HepG2 (cell line): ENCODE measurements around the gene PBX1. TPM values are rescaled to one million over a fixed set of nuclear protein-coding genes. Genes with fewer than 3 reads are reported as not detected.

Experiments used
- ATAC-seq: fragments of 200-7000 bp; cut with Tn5 transposase; 3 replicates; pipeline ENCODE4 v1.9.1; 2020; ENCODE audit warnings: mild to moderate bottlenecking, moderate library complexity
- BruUV-seq: library from RNA; stranded (reverse); fragments of 400-500 nt; replicated peaks from 2 replicates; lab custom pipeline; 2021; lab: Mats Ljungman, UMichigan
- CTCF ChIA-PET: fragments of 300-600 bp; formaldehyde crosslinking; extraction: SDS; loops from one replicate; lab custom pipeline; 2021; ENCODE audit warnings: low total read pairs, inconsistent platforms, low intra/inter-chr PET ratio; lab: Yijun Ruan, JAX
- POLR2A ChIA-PET: fragments of 350-600 bp; sonication (Branson Sonifier 250); formaldehyde crosslinking; loops from one replicate; lab custom pipeline; 2020; ENCODE audit warnings: antibody characterized with exemption, inconsistent platforms; lab: Yijun Ruan, JAX
- DNase-seq: peaks from one replicate; pipeline ENCODE4 v3.0.0-alpha.2; 2015; ENCODE audit warnings: low spot score
- FAIRE-seq: peaks from 3 replicates; lab custom pipeline; 2011; peaks lifted over from hg19 to GRCh38; lab: Jason Lieb, UNC
- H2AFZ ChIP-seq: one replicate; pipeline ENCODE4 v1.6.1; 2011; ENCODE audit warnings: low read length, inconsistent platforms
- H3K27ac ChIP-seq: fragments of 300-600 bp; 3 replicates; pipeline ENCODE4 v1.8.0; 2011; ENCODE audit warnings: mixed run types, mild to moderate bottlenecking, mixed read lengths, low read length, inconsistent platforms; ENCODE audit not compliant: insufficient read depth; ENCODE audit errors: extremely low read length
- H3K27me3 ChIP-seq, 2 experiments: fragments of 200-600 bp in 1 of 2; 2 replicates in 1 of 2; 3 replicates in 1 of 2; pipeline versions ENCODE4 v1.6.0 to v1.8.0; 2011; ENCODE audit warnings: low read length in 2 of 2, mild to moderate bottlenecking in 2 of 2, moderate library complexity in 2 of 2, inconsistent platforms in 1 of 2; ENCODE audit not compliant: insufficient read depth in 2 of 2, control insufficient read depth in 1 of 2
- H3K36me3 ChIP-seq, 2 experiments: fragments of 200-600 bp in 1 of 2; replicated peaks in 1 of 2; 2 replicates in 1 of 2; 3 replicates in 1 of 2; pipeline versions ENCODE4 v1.5.1 to v1.8.0; 2011; ENCODE audit warnings: low read length in 2 of 2, inconsistent platforms in 1 of 2; ENCODE audit not compliant: insufficient read depth in 2 of 2, control insufficient read depth in 1 of 2
- H3K4me1 ChIP-seq: 2 replicates; pipeline ENCODE4 v1.5.1; 2012; ENCODE audit warnings: low read length, inconsistent platforms; ENCODE audit not compliant: insufficient read depth
- H3K4me2 ChIP-seq: 2 replicates; pipeline ENCODE4 v1.6.0; 2011; ENCODE audit warnings: low read depth, low read length, inconsistent platforms
- H3K4me3 ChIP-seq, 3 experiments: fragments of 200-600 bp in 1 of 3; sonication (generic), shearing (Covaris generic) in 1 of 3; replicated peaks in 1 of 3; 2 replicates each; pipeline ENCODE4 v1.5.1; 2011 to 2016; ENCODE audit warnings: low read length in 3 of 3, inconsistent platforms in 2 of 3, low read depth in 2 of 3, mild to moderate bottlenecking in 2 of 3, control low read depth in 1 of 3, mixed read lengths in 1 of 3; ENCODE audit not compliant: insufficient read depth in 1 of 3
- H3K79me2 ChIP-seq: one replicate; pipeline ENCODE4 v1.6.1; 2011; ENCODE audit warnings: low read length, inconsistent platforms; ENCODE audit not compliant: insufficient read depth
- H3K9ac ChIP-seq: 2 replicates; pipeline ENCODE4 v1.6.0; 2011; ENCODE audit warnings: mild to moderate bottlenecking, low read depth, low read length, inconsistent platforms; ENCODE audit not compliant: insufficient read depth
- H3K9me3 ChIP-seq: 2 replicates; pipeline ENCODE4 v1.5.1; 2012; ENCODE audit warnings: mild to moderate bottlenecking, low read length
- H4K20me1 ChIP-seq: 2 replicates; pipeline ENCODE4 v1.6.0; 2011; ENCODE audit warnings: inconsistent platforms, mild to moderate bottlenecking, low read length, moderate library complexity; ENCODE audit not compliant: insufficient read depth
- KLF6 ChIP-seq: IDR thresholded peaks from 2 replicates; pipeline ENCODE4 v1.8.0; 2016; ENCODE audit warnings: missing biosample characterization, missing genetic modification reagents
- NFIB ChIP-seq: sonication (generic); formaldehyde crosslinking; IDR thresholded peaks from 2 replicates; pipeline ENCODE4 v1.9.0; 2021; ENCODE audit warnings: missing genetic modification reagents, mild to moderate bottlenecking, borderline replicate concordance
- ZNF713 ChIP-seq: sonication (generic); formaldehyde crosslinking; IDR thresholded peaks from 2 replicates; pipeline ENCODE4 v1.4.0; 2020; ENCODE audit warnings: mild to moderate bottlenecking, missing genetic modification reagents
- ZNF772 ChIP-seq: sonication (generic); formaldehyde crosslinking; IDR thresholded peaks from 2 replicates; pipeline ENCODE4 v1.5.0; 2020; ENCODE audit warnings: mild to moderate bottlenecking, missing genetic modification reagents
- ZNF850 ChIP-seq: sonication (generic); formaldehyde crosslinking; conservative IDR thresholded peaks from 2 replicates; pipeline ENCODE4 v1.9.0; 2021; ENCODE audit warnings: mild to moderate bottlenecking, missing genetic modification reagents
- WGBS: methylation state at CpG from one replicate; pipeline ENCODE4 v1.1.6; 2017; ENCODE audit warnings: low lambda C conversion rate; 5-methylcytosine and 5-hydroxymethylcytosine counted together
- in situ Hi-C: cut with HindIII; loops from 2 replicates; pipeline ENCODE4 v1.10.0; 2017; ENCODE audit warnings: low pct_unique_long_range_greater_than_20kb; ENCODE audit not compliant: extremely low pct_ligation_motif_present
- intact Hi-C: fragments of 100-400 bp; cut with micrococcal nuclease; formaldehyde crosslinking; loops from one replicate; pipeline ENCODE4 v1.10.0; 2022; ENCODE audit not compliant: unreplicated experiment
- polyA plus RNA-seq, 8 experiments: library from polyadenylated mRNA; depleted of rRNA in 3 of 8; stranded (reverse) in 7 of 8; unstranded in 1 of 8; fragments of >200 nt; fragmentation: Illumina TruSeq in 4 of 8; extraction: Trizol in 4 of 8; gene quantifications; 2 replicates each; pipeline versions ENCODE4 v1.2.1 to v1.2.3, GENCODE V29; 2011 to 2016; ENCODE audit warnings: low read depth in 4 of 8, missing spikeins in 1 of 8, mixed read lengths in 1 of 8; ENCODE audit not compliant: insufficient read depth in 1 of 8
- total RNA-seq, 5 experiments: library from RNA; depleted of rRNA; stranded (reverse); fragments of >200 nt; fragmentation: Illumina TruSeq; extraction: Trizol; gene quantifications; 2 replicates each; pipeline ENCODE4 v1.2.3, GENCODE V29; 2016; ENCODE audit warnings: low read depth in 1 of 5
- TF ChIP-seq, protein P1 (sequence below): sonication (generic); formaldehyde crosslinking; IDR thresholded peaks from 2 replicates; pipeline ENCODE4 v1.8.0; 2022; ENCODE audit warnings: mild to moderate bottlenecking, missing genetic modification reagents, moderate library complexity
- TF ChIP-seq, protein P2 (sequence below): sonication (generic); formaldehyde crosslinking; IDR thresholded peaks from 2 replicates; pipeline ENCODE4 v1.5.1; 2020; ENCODE audit warnings: mild to moderate bottlenecking, missing genetic modification reagents, moderate library complexity
- TF ChIP-seq, protein P3 (sequence below): sonication (generic); formaldehyde crosslinking; IDR thresholded peaks from 2 replicates; pipeline ENCODE4 v1.4.0; 2020; ENCODE audit warnings: mild to moderate bottlenecking, low read depth, missing genetic modification reagents
- TF ChIP-seq, protein P4 (sequence below): sonication (generic); formaldehyde crosslinking; IDR thresholded peaks from 2 replicates; pipeline ENCODE4 v1.8.0; 2023; ENCODE audit warnings: mild to moderate bottlenecking, missing genetic modification reagents
- TF ChIP-seq, protein P5 (sequence below): IDR thresholded peaks from 2 replicates; pipeline ENCODE4 v1.4.0; 2020; ENCODE audit warnings: mild to moderate bottlenecking, missing genetic modification reagents
- TF ChIP-seq, protein P6 (sequence below): sonication (generic); formaldehyde crosslinking; IDR thresholded peaks from 2 replicates; pipeline ENCODE4 v1.5.0; 2020; ENCODE audit warnings: mild to moderate bottlenecking, missing genetic modification reagents

PBX1 gene
- total and polyA plus RNA-seq, 2 of the 13 experiments (the other 11 are each of a cell fraction or from before 2014, with no cell fraction given) = 0.24 TPM; not detected in 1

DNA sequence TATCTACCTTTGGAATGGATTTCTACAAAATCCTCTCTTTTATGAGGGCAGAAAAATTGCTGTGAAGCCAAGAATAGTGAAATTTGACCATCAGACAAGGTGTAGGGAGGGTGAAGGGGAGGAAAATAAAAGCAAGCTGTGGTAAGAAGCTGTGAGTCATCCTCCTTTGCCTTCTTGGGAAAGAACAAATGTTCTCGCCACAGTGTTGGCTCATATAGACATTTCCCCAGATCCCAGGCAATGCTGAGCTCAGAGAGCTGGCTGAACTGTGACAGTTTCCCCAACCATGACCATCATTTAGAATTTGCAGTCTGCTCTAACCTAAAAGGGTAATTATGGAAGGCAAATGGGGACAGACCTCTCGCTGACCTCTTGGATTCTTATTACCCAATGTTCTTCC, 235.4 kb downstream of the PBX1 start (continued):
- no peak for TF ChIP-seq ZNF772
- TF ChIP-seq KLF6 (CRISPR knock-in tag) = no peak
- TF ChIP-seq, protein P1, sequence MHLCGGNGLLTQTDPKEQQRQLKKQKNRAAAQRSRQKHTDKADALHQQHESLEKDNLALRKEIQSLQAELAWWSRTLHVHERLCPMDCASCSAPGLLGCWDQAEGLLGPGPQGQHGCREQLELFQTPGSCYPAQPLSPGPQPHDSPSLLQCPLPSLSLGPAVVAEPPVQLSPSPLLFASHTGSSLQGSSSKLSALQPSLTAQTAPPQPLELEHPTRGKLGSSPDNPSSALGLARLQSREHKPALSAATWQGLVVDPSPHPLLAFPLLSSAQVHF (CRISPR knock-in tag) = no peak
- no peak for TF ChIP-seq ZNF850 (CRISPR knock-in tag)
- TF ChIP-seq, protein P2, sequence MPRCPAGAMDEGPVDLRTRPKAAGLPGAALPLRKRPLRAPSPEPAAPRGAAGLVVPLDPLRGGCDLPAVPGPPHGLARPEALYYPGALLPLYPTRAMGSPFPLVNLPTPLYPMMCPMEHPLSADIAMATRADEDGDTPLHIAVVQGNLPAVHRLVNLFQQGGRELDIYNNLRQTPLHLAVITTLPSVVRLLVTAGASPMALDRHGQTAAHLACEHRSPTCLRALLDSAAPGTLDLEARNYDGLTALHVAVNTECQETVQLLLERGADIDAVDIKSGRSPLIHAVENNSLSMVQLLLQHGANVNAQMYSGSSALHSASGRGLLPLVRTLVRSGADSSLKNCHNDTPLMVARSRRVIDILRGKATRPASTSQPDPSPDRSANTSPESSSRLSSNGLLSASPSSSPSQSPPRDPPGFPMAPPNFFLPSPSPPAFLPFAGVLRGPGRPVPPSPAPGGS = no peak
- TF ChIP-seq, protein P3, sequence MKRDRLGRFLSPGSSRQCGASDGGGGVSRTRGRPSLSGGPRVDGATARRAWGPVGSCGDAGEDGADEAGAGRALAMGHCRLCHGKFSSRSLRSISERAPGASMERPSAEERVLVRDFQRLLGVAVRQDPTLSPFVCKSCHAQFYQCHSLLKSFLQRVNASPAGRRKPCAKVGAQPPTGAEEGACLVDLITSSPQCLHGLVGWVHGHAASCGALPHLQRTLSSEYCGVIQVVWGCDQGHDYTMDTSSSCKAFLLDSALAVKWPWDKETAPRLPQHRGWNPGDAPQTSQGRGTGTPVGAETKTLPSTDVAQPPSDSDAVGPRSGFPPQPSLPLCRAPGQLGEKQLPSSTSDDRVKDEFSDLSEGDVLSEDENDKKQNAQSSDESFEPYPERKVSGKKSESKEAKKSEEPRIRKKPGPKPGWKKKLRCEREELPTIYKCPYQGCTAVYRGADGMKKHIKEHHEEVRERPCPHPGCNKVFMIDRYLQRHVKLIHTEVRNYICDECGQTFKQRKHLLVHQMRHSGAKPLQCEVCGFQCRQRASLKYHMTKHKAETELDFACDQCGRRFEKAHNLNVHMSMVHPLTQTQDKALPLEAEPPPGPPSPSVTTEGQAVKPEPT (CRISPR knock-in tag) = no peak
- TF ChIP-seq, protein P4, sequence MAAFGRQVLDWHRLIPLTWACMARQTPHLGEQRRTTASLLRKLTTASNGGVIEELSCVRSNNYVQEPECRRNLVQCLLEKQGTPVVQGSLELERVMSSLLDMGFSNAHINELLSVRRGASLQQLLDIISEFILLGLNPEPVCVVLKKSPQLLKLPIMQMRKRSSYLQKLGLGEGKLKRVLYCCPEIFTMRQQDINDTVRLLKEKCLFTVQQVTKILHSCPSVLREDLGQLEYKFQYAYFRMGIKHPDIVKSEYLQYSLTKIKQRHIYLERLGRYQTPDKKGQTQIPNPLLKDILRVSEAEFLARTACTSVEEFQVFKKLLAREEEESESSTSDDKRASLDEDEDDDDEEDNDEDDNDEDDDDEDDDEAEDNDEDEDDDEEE (CRISPR knock-in tag) = no peak

DNA sequence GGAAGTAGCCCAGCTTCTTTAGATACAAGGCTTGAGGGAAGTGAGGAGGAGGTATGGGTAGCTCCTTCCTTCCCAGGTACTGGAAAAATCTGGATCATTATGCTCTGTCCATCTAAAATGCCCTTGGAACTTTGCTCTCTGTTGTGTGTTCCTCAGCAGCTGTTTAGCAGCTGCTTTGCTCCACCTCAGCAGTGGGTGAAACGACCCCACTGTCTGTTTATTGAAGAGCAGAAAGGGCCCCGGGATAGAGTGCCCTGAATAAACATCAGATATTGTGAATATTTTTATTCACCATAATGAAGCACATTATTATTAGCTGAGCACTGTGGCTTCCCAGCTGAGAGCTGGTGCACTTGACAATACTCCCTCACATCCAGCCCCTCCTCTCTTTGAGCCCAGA, 237.9 kb downstream of the PBX1 start:
- in situ Hi-C loops = loop anchor here (10.0 kb wide), 1 partner anchor 1262 kb away; no protein-coding TSS in a partner anchor
- no peak for TF ChIP-seq NFIB (CRISPR knock-in tag)
- no peak for TF ChIP-seq ZNF713 (CRISPR knock-in tag)
- TF ChIP-seq, protein P5, sequence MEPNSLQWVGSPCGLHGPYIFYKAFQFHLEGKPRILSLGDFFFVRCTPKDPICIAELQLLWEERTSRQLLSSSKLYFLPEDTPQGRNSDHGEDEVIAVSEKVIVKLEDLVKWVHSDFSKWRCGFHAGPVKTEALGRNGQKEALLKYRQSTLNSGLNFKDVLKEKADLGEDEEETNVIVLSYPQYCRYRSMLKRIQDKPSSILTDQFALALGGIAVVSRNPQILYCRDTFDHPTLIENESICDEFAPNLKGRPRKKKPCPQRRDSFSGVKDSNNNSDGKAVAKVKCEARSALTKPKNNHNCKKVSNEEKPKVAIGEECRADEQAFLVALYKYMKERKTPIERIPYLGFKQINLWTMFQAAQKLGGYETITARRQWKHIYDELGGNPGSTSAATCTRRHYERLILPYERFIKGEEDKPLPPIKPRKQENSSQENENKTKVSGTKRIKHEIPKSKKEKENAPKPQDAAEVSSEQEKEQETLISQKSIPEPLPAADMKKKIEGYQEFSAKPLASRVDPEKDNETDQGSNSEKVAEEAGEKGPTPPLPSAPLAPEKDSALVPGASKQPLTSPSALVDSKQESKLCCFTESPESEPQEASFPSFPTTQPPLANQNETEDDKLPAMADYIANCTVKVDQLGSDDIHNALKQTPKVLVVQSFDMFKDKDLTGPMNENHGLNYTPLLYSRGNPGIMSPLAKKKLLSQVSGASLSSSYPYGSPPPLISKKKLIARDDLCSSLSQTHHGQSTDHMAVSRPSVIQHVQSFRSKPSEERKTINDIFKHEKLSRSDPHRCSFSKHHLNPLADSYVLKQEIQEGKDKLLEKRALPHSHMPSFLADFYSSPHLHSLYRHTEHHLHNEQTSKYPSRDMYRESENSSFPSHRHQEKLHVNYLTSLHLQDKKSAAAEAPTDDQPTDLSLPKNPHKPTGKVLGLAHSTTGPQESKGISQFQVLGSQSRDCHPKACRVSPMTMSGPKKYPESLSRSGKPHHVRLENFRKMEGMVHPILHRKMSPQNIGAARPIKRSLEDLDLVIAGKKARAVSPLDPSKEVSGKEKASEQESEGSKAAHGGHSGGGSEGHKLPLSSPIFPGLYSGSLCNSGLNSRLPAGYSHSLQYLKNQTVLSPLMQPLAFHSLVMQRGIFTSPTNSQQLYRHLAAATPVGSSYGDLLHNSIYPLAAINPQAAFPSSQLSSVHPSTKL (CRISPR knock-in tag) = no peak
- TF ChIP-seq, protein P6, sequence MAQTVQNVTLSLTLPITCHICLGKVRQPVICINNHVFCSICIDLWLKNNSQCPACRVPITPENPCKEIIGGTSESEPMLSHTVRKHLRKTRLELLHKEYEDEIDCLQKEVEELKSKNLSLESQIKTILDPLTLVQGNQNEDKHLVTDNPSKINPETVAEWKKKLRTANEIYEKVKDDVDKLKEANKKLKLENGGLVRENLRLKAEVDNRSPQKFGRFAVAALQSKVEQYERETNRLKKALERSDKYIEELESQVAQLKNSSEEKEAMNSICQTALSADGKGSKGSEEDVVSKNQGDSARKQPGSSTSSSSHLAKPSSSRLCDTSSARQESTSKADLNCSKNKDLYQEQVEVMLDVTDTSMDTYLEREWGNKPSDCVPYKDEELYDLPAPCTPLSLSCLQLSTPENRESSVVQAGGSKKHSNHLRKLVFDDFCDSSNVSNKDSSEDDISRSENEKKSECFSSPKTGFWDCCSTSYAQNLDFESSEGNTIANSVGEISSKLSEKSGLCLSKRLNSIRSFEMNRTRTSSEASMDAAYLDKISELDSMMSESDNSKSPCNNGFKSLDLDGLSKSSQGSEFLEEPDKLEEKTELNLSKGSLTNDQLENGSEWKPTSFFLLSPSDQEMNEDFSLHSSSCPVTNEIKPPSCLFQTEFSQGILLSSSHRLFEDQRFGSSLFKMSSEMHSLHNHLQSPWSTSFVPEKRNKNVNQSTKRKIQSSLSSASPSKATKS (CRISPR knock-in tag) = no peak

More for the DNA sequence above, 237.9 kb downstream of the PBX1 start:
- Histone ChIP-seq H3K36me3 (no peaks in the 10 kb centered on the region), H3K4me1 (no peaks in the 10 kb centered on the region), H3K9me3 (no peaks in the 10 kb centered on the region), H3K27ac (no peak overlapping the region), H4K20me1 (no peaks in the 10 kb centered on the region), H3K4me2 (no peak overlapping the region), H3K27me3 (no peaks in the 10 kb centered on the region), H3K9ac (no peak overlapping the region), H3K79me2 (no peaks in the 10 kb centered on the region), H2AFZ (no peak overlapping the region), H3K4me3 (no peak overlapping the region)
- no TSS peak for BruUV-seq
- FAIRE-seq = no peak
- WGBS = 10% methylated on average over 2 of the region's 2 CpGs
- no peak for DNase-seq
- ATAC-seq = no peak
- ChIA-PET CTCF (no interaction called here), POLR2A (no interaction called here)
- intact Hi-C loops = no loop called here
